ENCODE measurements around the gene RANBP1.

GRCh38 chr22:20136603-20136873 lies 20.6 kb downstream of the RANBP1 start:
- TF ChIP-seq ATF3 (IDR thresholded peaks at IDR 0.05; ENCODE audit: insufficient read depth, low read depth, low read length) (no peak), POLR2A (IDR thresholded peaks at IDR 0.05; ENCODE audit: control extremely low read depth in 1 of 2, low read depth in 2 of 2, low read length in 2 of 2) (no peak), SP4 (IDR thresholded peaks at IDR 0.05; ENCODE audit: low read length) (no peak), TBP (IDR thresholded peaks at IDR 0.05; ENCODE audit: low read depth, low read length) (no peak), NANOG (IDR thresholded peaks at IDR 0.05; ENCODE audit: insufficient read depth, low read depth, low read length, poor library complexity, severe bottlenecking) (no peak), KDM1A (IDR thresholded peaks at IDR 0.05; ENCODE audit: borderline replicate concordance, low read length) (no peak), CTCF (IDR thresholded peaks at IDR 0.05; ENCODE audit: control extremely low read depth in 1 of 3, insufficient read depth in 1 of 3, low read depth in 1 of 3, low read length in 3 of 3) (no peak), JUND (IDR thresholded peaks at IDR 0.05; ENCODE audit: low read length) (no peak), SUZ12 (IDR thresholded peaks at IDR 0.05; ENCODE audit: low read length) (no peak)

All from H1 (cell line).